ENCODE data around the gene FAM20C.

GRCh38 chr7:252981-253380 is 60.6 kb downstream of the FAM20C start:
- TF ChIP-seq CTCF (conservative IDR thresholded peaks at IDR 0.05; ENCODE audit: low read depth, low read length) (no peak), EZH2 (IDR thresholded peaks at IDR 0.05; ENCODE audit: low read length, unreplicated experiment) (no peak), EZH2phosphoT487 (IDR thresholded peaks at IDR 0.05; ENCODE audit: borderline replicate concordance, low read length) (no peak)

All from PC-3 (cell line).